ENCODE results near the gene FLT3LG.

Gene FLT3LG

DNA sequence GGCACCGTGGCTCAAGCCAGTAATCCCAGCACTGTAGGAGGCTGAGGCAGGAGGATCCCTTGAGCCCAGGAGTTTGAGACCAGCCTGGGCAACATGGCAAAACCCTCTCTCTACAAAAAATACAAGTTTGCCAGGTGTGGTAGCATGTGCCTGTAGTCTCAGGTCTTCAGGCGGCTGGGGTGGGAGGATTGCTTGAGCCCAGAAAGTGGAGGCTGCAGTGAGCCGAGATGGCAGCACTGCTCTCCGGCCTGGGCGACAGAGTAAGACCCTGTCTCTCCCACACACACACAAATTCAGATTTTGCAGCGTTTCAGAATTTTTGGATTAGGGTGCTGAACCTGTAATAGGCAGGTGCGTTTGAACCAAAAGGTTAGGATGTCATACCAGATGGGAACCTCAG is 24.5 kb downstream of the FLT3LG start:
- DNase-seq (ENCODE audit: low read depth): no peak
- TF ChIP-seq, protein P1, sequence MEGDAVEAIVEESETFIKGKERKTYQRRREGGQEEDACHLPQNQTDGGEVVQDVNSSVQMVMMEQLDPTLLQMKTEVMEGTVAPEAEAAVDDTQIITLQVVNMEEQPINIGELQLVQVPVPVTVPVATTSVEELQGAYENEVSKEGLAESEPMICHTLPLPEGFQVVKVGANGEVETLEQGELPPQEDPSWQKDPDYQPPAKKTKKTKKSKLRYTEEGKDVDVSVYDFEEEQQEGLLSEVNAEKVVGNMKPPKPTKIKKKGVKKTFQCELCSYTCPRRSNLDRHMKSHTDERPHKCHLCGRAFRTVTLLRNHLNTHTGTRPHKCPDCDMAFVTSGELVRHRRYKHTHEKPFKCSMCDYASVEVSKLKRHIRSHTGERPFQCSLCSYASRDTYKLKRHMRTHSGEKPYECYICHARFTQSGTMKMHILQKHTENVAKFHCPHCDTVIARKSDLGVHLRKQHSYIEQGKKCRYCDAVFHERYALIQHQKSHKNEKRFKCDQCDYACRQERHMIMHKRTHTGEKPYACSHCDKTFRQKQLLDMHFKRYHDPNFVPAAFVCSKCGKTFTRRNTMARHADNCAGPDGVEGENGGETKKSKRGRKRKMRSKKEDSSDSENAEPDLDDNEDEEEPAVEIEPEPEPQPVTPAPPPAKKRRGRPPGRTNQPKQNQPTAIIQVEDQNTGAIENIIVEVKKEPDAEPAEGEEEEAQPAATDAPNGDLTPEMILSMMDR (IDR thresholded peaks at IDR 0.05; ENCODE audit: low read depth, low read length, missing control alignments): no peak
- no peak overlapping the region for H3K4me3 ChIP-seq (ENCODE audit: low read depth, low read length)
- in situ Hi-C loops (cut with HindIII; ENCODE audit: low sequenced_read_pairs): no loop called here

DNA sequence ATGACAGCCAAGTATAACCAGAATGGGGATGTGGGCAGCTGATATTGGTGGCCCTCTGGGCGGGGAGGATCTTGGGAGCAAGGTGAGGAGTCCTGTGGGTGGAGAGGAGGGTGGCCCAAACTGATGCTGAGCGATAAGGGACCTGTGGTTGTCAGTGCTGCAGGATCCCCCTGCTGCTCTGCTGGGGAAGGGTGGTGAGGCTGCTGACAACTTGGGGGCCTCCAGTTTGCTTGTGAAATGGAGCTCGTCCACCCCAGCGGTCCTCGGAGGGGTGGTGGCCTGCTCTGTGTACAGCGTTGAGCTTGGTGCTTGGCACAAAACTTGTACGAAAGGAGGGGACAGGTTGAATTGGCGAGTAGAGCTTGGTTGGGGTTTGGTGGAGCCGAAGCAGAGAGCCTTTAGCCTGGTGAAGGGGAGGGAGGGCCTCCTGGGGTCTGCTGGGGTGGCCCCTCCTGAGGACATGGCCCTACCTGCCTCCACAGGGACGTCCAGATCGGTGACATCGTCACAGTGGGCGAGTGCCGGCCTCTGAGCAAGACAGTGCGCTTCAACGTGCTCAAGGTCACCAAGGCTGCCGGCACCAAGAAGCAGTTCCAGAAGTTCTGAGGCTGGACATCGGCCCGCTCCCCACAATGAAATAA is 25.1 kb downstream of the FLT3LG start:
- TF ChIP-seq, protein P1 (IDR thresholded peaks at IDR 0.05; ENCODE audit: low read depth, low read length, missing control alignments): no peak
- DNase-seq (ENCODE audit: low read depth): no peak
- in situ Hi-C loops (cut with HindIII; ENCODE audit: low sequenced_read_pairs): no loop called here
- H3K4me3 ChIP-seq (ENCODE audit: low read depth, low read length): no peak overlapping the region

DNA sequence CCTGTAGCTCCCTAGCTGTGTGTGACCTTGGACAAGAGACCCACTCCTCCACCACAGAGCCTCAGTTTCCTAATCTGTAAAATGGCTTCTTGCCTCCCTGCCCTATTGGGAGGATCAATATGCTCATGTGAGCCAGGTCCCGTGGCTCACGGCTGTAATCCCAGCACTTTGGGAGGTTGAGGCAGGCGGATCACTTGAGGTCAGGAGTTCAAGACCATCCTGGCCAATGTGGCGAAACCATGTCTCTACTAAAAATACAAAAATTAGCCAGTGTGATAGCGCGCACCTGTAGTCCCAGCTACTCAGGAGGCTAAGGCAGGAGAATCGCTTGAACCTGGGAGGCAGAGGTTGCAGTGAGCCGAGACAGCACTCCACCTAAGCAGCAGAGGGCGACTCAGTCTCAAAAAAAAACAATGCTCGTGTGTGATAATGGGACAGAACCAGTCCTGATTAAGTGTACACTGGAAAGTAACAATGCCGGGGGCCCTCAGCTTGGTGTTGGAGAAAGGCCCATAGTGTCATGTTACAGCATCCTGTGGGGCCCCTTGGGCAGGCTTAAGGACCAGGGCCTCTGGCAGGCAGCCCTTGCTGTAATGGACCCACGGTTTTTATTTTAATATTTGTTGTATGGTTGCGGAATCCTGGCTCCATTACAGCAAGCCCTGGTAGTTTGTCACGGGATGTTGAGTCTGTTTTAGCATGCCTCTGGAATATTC is 29.0 kb downstream of the FLT3LG start:
- H3K4me3 ChIP-seq (ENCODE audit: low read depth, low read length): no peak overlapping the region
- TF ChIP-seq, protein P1 (IDR thresholded peaks at IDR 0.05; ENCODE audit: low read depth, low read length, missing control alignments): peak; percentile 69
- in situ Hi-C loops (cut with HindIII; ENCODE audit: low sequenced_read_pairs): no loop called here
- peak; percentile 68 for DNase-seq (ENCODE audit: low read depth)

DNA sequence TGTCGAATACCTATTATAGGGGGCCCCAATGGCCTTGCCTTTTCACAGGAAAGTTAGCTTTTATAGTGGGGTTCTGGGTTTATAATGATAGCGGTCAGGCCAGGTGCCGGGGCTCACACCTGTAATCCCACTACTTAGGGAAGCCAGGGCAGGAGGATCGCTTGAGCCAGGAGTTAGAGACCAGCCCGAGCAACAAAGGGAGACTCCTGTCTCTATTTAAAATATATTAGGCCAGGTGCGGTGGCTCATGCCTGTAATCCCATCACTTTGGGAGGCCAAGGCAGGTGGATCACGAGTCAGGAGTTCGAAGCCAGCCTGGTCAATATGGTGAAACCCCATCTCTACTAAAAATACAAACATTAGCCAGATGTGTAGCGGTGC is 29.6 kb downstream of the FLT3LG start:
- in situ Hi-C loops (cut with HindIII; ENCODE audit: low sequenced_read_pairs): no loop called here
- TF ChIP-seq, protein P1 (IDR thresholded peaks at IDR 0.05; ENCODE audit: low read depth, low read length, missing control alignments): no peak
- no peak overlapping the region for H3K4me3 ChIP-seq (ENCODE audit: low read depth, low read length)
- DNase-seq (ENCODE audit: low read depth): no peak

DNA sequence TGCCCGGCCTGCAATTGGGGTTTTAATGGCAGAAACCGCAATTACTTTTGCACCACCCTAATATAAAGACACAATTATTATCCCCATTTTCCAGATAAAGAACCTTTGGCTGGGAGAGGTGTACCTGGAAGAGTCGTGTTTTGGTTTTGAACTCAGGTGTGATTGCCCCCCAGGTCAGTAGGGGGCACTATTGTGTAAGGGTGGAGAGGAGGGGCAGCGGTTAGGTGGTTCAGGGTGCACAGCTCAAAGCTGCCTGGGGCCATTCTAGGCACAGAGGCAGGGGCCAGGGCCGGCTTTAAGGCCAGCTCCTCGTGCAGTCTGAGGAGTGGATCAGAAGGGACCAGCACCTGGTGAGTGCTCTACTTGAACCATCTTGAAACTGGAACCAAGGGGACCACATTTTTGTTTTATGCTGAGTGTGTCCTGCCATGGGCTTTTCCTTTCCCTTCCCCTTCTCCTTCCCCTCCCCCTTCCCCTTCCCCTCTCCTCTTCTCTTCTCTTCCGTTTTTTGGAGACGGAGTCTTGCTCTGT is 32.6 kb downstream of the FLT3LG start:
- no peak overlapping the region for H3K4me3 ChIP-seq (ENCODE audit: low read depth, low read length)
- TF ChIP-seq, protein P1 (IDR thresholded peaks at IDR 0.05; ENCODE audit: low read depth, low read length, missing control alignments): peak; percentile 76
- no peak for DNase-seq (ENCODE audit: low read depth)
- in situ Hi-C loops (cut with HindIII; ENCODE audit: low sequenced_read_pairs): no loop called here

DNA sequence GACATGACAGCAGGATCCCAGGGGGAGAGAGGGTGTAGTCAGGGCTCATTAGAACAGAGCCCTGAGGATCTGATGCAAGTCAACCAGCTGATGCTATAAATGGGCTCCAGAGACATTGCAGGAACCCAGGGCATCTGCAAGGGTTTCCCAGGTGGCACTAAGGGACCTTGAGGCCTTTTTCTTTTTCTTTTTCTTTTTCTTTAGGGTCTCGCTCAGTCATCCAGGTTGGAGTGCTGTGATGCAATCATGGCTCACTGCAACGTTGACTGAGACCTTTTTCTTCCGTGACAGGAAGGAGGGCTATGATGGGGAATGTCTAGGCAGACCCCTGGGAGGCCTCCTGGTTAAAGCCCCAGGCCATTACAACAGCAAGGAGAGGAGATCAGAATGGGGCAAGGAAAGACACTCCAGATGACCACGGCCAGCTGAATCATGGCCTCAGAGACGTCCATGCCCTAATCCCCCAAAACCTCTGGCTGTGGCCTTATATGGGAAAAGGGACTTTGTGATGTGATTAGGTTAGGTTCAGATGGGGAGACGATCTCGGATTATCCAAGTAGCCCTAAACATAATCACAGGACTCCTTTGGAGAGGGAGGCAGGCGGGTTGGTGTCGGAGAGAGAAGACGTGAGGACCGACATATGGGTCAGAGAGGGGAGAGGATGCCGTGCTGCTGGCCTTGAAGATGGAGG is 33.9 kb downstream of the FLT3LG start:
- TF ChIP-seq, protein P1 (IDR thresholded peaks at IDR 0.05; ENCODE audit: low read depth, low read length, missing control alignments): no peak
- H3K4me3 ChIP-seq (ENCODE audit: low read depth, low read length): no peak overlapping the region
- in situ Hi-C loops (cut with HindIII; ENCODE audit: low sequenced_read_pairs): no loop called here
- no peak for DNase-seq (ENCODE audit: low read depth)
